ENCODE measurements around the gene SHROOM3.
"Not testable (repeated sequence)": the region's sequence is repeated elsewhere in the genome, so short reads cannot be mapped to it uniquely, and the experiment has no call there.

SHROOM3 gene

GRCh38 chr4:76696109-76696508, 261.1 kb downstream of the SHROOM3 start:
- no peak for DNase-seq (ENCODE audit: low read depth in 2 of 2)

- DNase-seq (ENCODE audit: low read depth in 2 of 2) = no peak
Observed at GRCh38 chr4:76697129-76697803, 262.2 kb downstream of the SHROOM3 start.

- no peak for DNase-seq (ENCODE audit: low read depth in 2 of 2)
Observed at GRCh38 chr4:76698141-76698540, 263.1 kb downstream of the SHROOM3 start.

- DNase-seq (ENCODE audit: low read depth in 2 of 2) = no peak
Observed at GRCh38 chr4:76699751-76700310, 264.8 kb downstream of the SHROOM3 start.

GRCh38 chr4:76702440-76703122, 267.6 kb downstream of the SHROOM3 start:
- DNase-seq (ENCODE audit: low read depth in 2 of 2) = no peak

GRCh38 chr4:76703123-76703490, 268.1 kb downstream of the SHROOM3 start:
- DNase-seq (ENCODE audit: low read depth in 2 of 2) = no peak

GRCh38 chr4:76703676-76704075, 268.6 kb downstream of the SHROOM3 start:
- DNase-seq (ENCODE audit: low read depth in 2 of 2) = no peak

GRCh38 chr4:76704133-76704881, 269.3 kb downstream of the SHROOM3 start:
- no peak for DNase-seq (ENCODE audit: low read depth in 2 of 2)

GRCh38 chr4:76705472-76705871, 270.4 kb downstream of the SHROOM3 start:
- no peak for DNase-seq (ENCODE audit: low read depth in 2 of 2)

GRCh38 chr4:76706581-76706980, 271.6 kb downstream of the SHROOM3 start:
- no peak for DNase-seq (ENCODE audit: low read depth in 2 of 2)

GRCh38 chr4:76708971-76709771, 274.1 kb downstream of the SHROOM3 start:
- DNase-seq (ENCODE audit: low read depth in 2 of 2) = no peak

- DNase-seq (ENCODE audit: low read depth in 2 of 2) = no peak
Observed at GRCh38 chr4:76709772-76710090, 274.7 kb downstream of the SHROOM3 start.

- DNase-seq (ENCODE audit: low read depth in 2 of 2) = no peak
Observed at GRCh38 chr4:76712564-76712963, 277.5 kb downstream of the SHROOM3 start.

GRCh38 chr4:76714226-76714625, 279.2 kb downstream of the SHROOM3 start:
- DNase-seq (ENCODE audit: low read depth in 2 of 2) = no peak

- DNase-seq (ENCODE audit: low read depth in 2 of 2) = no peak
Observed at GRCh38 chr4:76716020-76716419, 281.0 kb downstream of the SHROOM3 start.

GRCh38 chr4:76716658-76717057, 281.6 kb downstream of the SHROOM3 start:
- DNase-seq (ENCODE audit: low read depth in 2 of 2) = no peak

- DNase-seq (ENCODE audit: low read depth in 2 of 2) = no peak
Observed at GRCh38 chr4:76717431-76717830, 282.4 kb downstream of the SHROOM3 start.

GRCh38 chr4:76718021-76718420, 283.0 kb downstream of the SHROOM3 start:
- no peak for DNase-seq (ENCODE audit: low read depth in 2 of 2)

- no peak for DNase-seq (ENCODE audit: low read depth in 2 of 2)
Observed at GRCh38 chr4:76718831-76719230, 283.8 kb downstream of the SHROOM3 start.

- DNase-seq (ENCODE audit: low read depth in 2 of 2) = no peak
Observed at GRCh38 chr4:76720121-76720520, 285.1 kb downstream of the SHROOM3 start.

GRCh38 chr4:76722146-76722545, 287.1 kb downstream of the SHROOM3 start:
- not testable (repeated sequence) for DNase-seq (ENCODE audit: low read depth in 2 of 2)

GRCh38 chr4:76722838-76723237, 287.8 kb downstream of the SHROOM3 start:
- DNase-seq (ENCODE audit: low read depth in 2 of 2) = no peak

Measured in stimulated activated CD4-positive, alpha-beta T cell treated with anti-CD3 and anti-CD28 coated beads, Interleukin-1b, Interleukin-23, amount 100 ng/mL, for 1 hour (primary cell).